ENCODE results near the gene ATP13A3.
"Not testable (repeated sequence)": the region's sequence is repeated elsewhere in the genome, so short reads cannot be mapped to it uniquely, and the experiment has no call there.

ATP13A3 gene

GRCh38 chr3:194497799-194498575 is 11.2 kb upstream of the ATP13A3 start:
- WGBS (ENCODE audit: extremely low coverage, insufficient coverage, low lambda C conversion rate), result no CpG with 5 or more reads among the region's 8 CpGs
- H4K8ac ChIP-seq (ENCODE audit: low read depth, low read length), result peak overlapping the region; percentile 13

GRCh38 chr3:194496217-194496919 is 9.6 kb upstream of the ATP13A3 start:
- Histone ChIP-seq H3K4me3 (ENCODE audit: low read length) (no peak overlapping the region), H3K56ac (ENCODE audit: low read length) (no peak overlapping the region), H2BK15ac (replicated peaks; ENCODE audit: low read depth) (no peak overlapping the region), H3K4me1 (ENCODE audit: control insufficient read depth, low read depth, low read length) (no peaks in the 10 kb centered on the region), H4K5ac (ENCODE audit: low read length) (no peak overlapping the region), H3K4me2 (ENCODE audit: low read length) (no peak overlapping the region), H2BK5ac (ENCODE audit: low read length) (no peak overlapping the region), H3K18ac (ENCODE audit: low read length) (no peak overlapping the region), H2BK120ac (ENCODE audit: low read depth, low read length) (no peak overlapping the region), H3K23ac (ENCODE audit: low read length) (no peak overlapping the region), H3K27me3 (ENCODE audit: insufficient read depth, low read length, poor library complexity) (no peaks in the 10 kb centered on the region), H3K36me3 (ENCODE audit: control insufficient read depth, insufficient read depth, low read length) (no peaks in the 10 kb centered on the region), H3K27ac (ENCODE audit: low read depth, low read length) (no peak overlapping the region), H2AK5ac (ENCODE audit: low read length) (no peak overlapping the region), H3K79me2 (ENCODE audit: control insufficient read depth, insufficient read depth, low read length) (no peaks in the 10 kb centered on the region), H3K9ac (ENCODE audit: low read length) (no peak overlapping the region), H3K4ac (ENCODE audit: low read depth, low read length) (no peak overlapping the region), H4K8ac (ENCODE audit: low read depth, low read length) (no peak overlapping the region), H3K79me1 (ENCODE audit: low read length) (no peaks in the 10 kb centered on the region)
- WGBS (ENCODE audit: extremely low coverage, insufficient coverage, low lambda C conversion rate), result no CpG with 5 or more reads among the region's 7 CpGs
- DNase-seq, result no peak

More at GRCh38 chr3:194497799-194498575, 11.2 kb upstream of the ATP13A3 start:
- DNase-seq, result no peak
- Histone ChIP-seq H3K4me2 (ENCODE audit: low read length) (no peak overlapping the region), H2BK15ac (replicated peaks; ENCODE audit: low read depth) (no peak overlapping the region), H2BK120ac (ENCODE audit: low read depth, low read length) (no peak overlapping the region), H3K56ac (ENCODE audit: low read length) (no peak overlapping the region), H3K27ac (ENCODE audit: low read depth, low read length) (no peak overlapping the region), H3K18ac (ENCODE audit: low read length) (no peak overlapping the region), H3K27me3 (ENCODE audit: insufficient read depth, low read length, poor library complexity) (no peaks in the 10 kb centered on the region), H3K4me3 (ENCODE audit: low read length) (no peak overlapping the region), H3K9ac (ENCODE audit: low read length) (no peak overlapping the region), H3K4me1 (ENCODE audit: control insufficient read depth, low read depth, low read length) (no peaks in the 10 kb centered on the region), H3K79me2 (ENCODE audit: control insufficient read depth, insufficient read depth, low read length) (no peaks in the 10 kb centered on the region), H4K5ac (ENCODE audit: low read length) (no peak overlapping the region), H2AK5ac (ENCODE audit: low read length) (no peak overlapping the region), H3K4ac (ENCODE audit: low read depth, low read length) (no peak overlapping the region), H3K23ac (ENCODE audit: low read length) (no peak overlapping the region), H3K79me1 (ENCODE audit: low read length) (no peaks in the 10 kb centered on the region), H2BK5ac (ENCODE audit: low read length) (no peak overlapping the region), H3K36me3 (ENCODE audit: control insufficient read depth, insufficient read depth, low read length) (no peaks in the 10 kb centered on the region)

- Histone ChIP-seq H4K8ac (ENCODE audit: low read depth, low read length) (no peak overlapping the region), H3K4me3 (ENCODE audit: low read length) (no peak overlapping the region), H2BK15ac (replicated peaks; ENCODE audit: low read depth) (no peak overlapping the region), H3K4me1 (ENCODE audit: control insufficient read depth, low read depth, low read length) (no peaks in the 10 kb centered on the region), H2BK120ac (ENCODE audit: low read depth, low read length) (no peak overlapping the region), H3K79me2 (ENCODE audit: control insufficient read depth, insufficient read depth, low read length) (no peaks in the 10 kb centered on the region), H3K4ac (ENCODE audit: low read depth, low read length) (no peak overlapping the region), H3K36me3 (ENCODE audit: control insufficient read depth, insufficient read depth, low read length) (no peaks in the 10 kb centered on the region), H3K18ac (ENCODE audit: low read length) (no peak overlapping the region), H2AK5ac (ENCODE audit: low read length) (no peak overlapping the region), H4K5ac (ENCODE audit: low read length) (no peak overlapping the region), H3K27me3 (ENCODE audit: insufficient read depth, low read length, poor library complexity) (no peaks in the 10 kb centered on the region), H3K27ac (ENCODE audit: low read depth, low read length) (no peak overlapping the region), H3K4me2 (ENCODE audit: low read length) (no peak overlapping the region), H3K23ac (ENCODE audit: low read length) (no peak overlapping the region), H2BK5ac (ENCODE audit: low read length) (no peak overlapping the region), H3K56ac (ENCODE audit: low read length) (no peak overlapping the region), H3K79me1 (ENCODE audit: low read length) (no peaks in the 10 kb centered on the region), H3K9ac (ENCODE audit: low read length) (no peak overlapping the region)
- no peak for DNase-seq
- no CpG with 5 or more reads among the region's 5 CpGs for WGBS (ENCODE audit: extremely low coverage, insufficient coverage, low lambda C conversion rate)
Observed at GRCh38 chr3:194494951-194495374, 8.2 kb upstream of the ATP13A3 start.

- H3K4me3 ChIP-seq (ENCODE audit: low read length); H3K9ac ChIP-seq (ENCODE audit: low read length); H3K4me2 ChIP-seq (ENCODE audit: low read length); H4K8ac ChIP-seq (ENCODE audit: low read depth, low read length); H2BK5ac ChIP-seq (ENCODE audit: low read length); H2BK120ac ChIP-seq (ENCODE audit: low read depth, low read length); H3K27me3 ChIP-seq (ENCODE audit: insufficient read depth, low read length, poor library complexity); H3K4me1 ChIP-seq (ENCODE audit: control insufficient read depth, low read depth, low read length); H3K4ac ChIP-seq (ENCODE audit: low read depth, low read length); DNase-seq; H3K79me2 ChIP-seq (ENCODE audit: control insufficient read depth, insufficient read depth, low read length); H3K23ac ChIP-seq (ENCODE audit: low read length); H4K5ac ChIP-seq (ENCODE audit: low read length); H3K36me3 ChIP-seq (ENCODE audit: control insufficient read depth, insufficient read depth, low read length); H3K27ac ChIP-seq (ENCODE audit: low read depth, low read length); H2BK15ac ChIP-seq (replicated peaks; ENCODE audit: low read depth); H3K79me1 ChIP-seq (ENCODE audit: low read length); H3K56ac ChIP-seq (ENCODE audit: low read length); H3K18ac ChIP-seq (ENCODE audit: low read length); H2AK5ac ChIP-seq (ENCODE audit: low read length): not testable (repeated sequence)
- WGBS (ENCODE audit: extremely low coverage, insufficient coverage, low lambda C conversion rate), result no CpG with 5 or more reads among the region's 10 CpGs
Observed at GRCh38 chr3:194493995-194494927, 7.5 kb upstream of the ATP13A3 start.

GRCh38 chr3:194492001-194492400 is 5.2 kb upstream of the ATP13A3 start:
- H3K4me1 ChIP-seq (ENCODE audit: control insufficient read depth, low read depth, low read length), result peaks cover 3% of the 10 kb centered on the region
- no peak overlapping the region for H2BK120ac ChIP-seq (ENCODE audit: low read depth, low read length)
- H3K56ac ChIP-seq (ENCODE audit: low read length), result peak overlapping the region; percentile 8
- H3K9ac ChIP-seq (ENCODE audit: low read length), result no peak overlapping the region
- no peak overlapping the region for H2BK15ac ChIP-seq (replicated peaks; ENCODE audit: low read depth)
- no peak for DNase-seq
- H3K4me3 ChIP-seq (ENCODE audit: low read length), result no peak overlapping the region
- H3K18ac ChIP-seq (ENCODE audit: low read length), result no peak overlapping the region
- no peak overlapping the region for H4K8ac ChIP-seq (ENCODE audit: low read depth, low read length)
- H3K36me3 ChIP-seq (ENCODE audit: control insufficient read depth, insufficient read depth, low read length), result no peaks in the 10 kb centered on the region
- no peak overlapping the region for H2BK5ac ChIP-seq (ENCODE audit: low read length)
- WGBS (ENCODE audit: extremely low coverage, insufficient coverage, low lambda C conversion rate), result 100% methylated on average over 2 of the region's 5 CpGs
- no peak overlapping the region for H3K27ac ChIP-seq (ENCODE audit: low read depth, low read length)
- H3K4ac ChIP-seq (ENCODE audit: low read depth, low read length), result no peak overlapping the region
- H4K5ac ChIP-seq (ENCODE audit: low read length), result no peak overlapping the region
- no peak overlapping the region for H3K23ac ChIP-seq (ENCODE audit: low read length)
- H3K79me2 ChIP-seq (ENCODE audit: control insufficient read depth, insufficient read depth, low read length), result no peaks in the 10 kb centered on the region
- H3K79me1 ChIP-seq (ENCODE audit: low read length), result no peaks in the 10 kb centered on the region
- no peak overlapping the region for H3K4me2 ChIP-seq (ENCODE audit: low read length)
- H2AK5ac ChIP-seq (ENCODE audit: low read length), result no peak overlapping the region
- H3K27me3 ChIP-seq (ENCODE audit: insufficient read depth, low read length, poor library complexity), result no peaks in the 10 kb centered on the region

Data from mesendoderm (in vitro differentiated cells).